Psoas muscle (tissue), 8 donors: ENCODE results near the gene CELF6. TPM values are rescaled to one million over a fixed set of nuclear protein-coding genes. Genes with fewer than 3 reads are reported as not detected.

Experiments used
- ATAC-seq, 4 donors: fragments of 200-7000 bp; cut with Tn5 transposase; one replicate each; pipeline ENCODE4 v1.9.1; 2020; ENCODE audit warnings: moderate library complexity in 3 of 4, mild to moderate bottlenecking in 2 of 4
- DNase-seq, 2 donors: peaks; one replicate each; pipeline ENCODE4 v3.0.0-alpha.2; 2020
- H3K27ac ChIP-seq: fragments of 200-600 bp; one replicate; pipeline ENCODE4 v1.8.0; 2022
- H3K27me3 ChIP-seq, 3 donors: fragments of 200-600 bp in 1 of 3; one replicate each; pipeline versions ENCODE4 v1.6.1 to v1.8.0; 2013 to 2022; ENCODE audit warnings: low read length in 2 of 3, mild to moderate bottlenecking in 2 of 3, moderate library complexity in 1 of 3; ENCODE audit not compliant: insufficient read depth in 3 of 3
- H3K36me3 ChIP-seq, 2 donors: fragments of 200-600 bp in 1 of 2; one replicate each; pipeline versions ENCODE4 v1.6.1 to v1.8.0; 2013 to 2022; ENCODE audit warnings: low read depth in 1 of 2, mild to moderate bottlenecking in 1 of 2, moderate library complexity in 1 of 2; ENCODE audit not compliant: insufficient read depth in 1 of 2
- H3K4me1 ChIP-seq: fragments of 200-600 bp; one replicate; pipeline ENCODE4 v1.8.0; 2022
- H3K4me3 ChIP-seq: fragments of 200-600 bp; one replicate; pipeline ENCODE4 v1.8.0; 2022; ENCODE audit warnings: mild to moderate bottlenecking
- H3K9me3 ChIP-seq: fragments of 200-600 bp; one replicate; pipeline ENCODE4 v1.8.0; 2022
- CTCF ChIP-seq: fragments of 200-600 bp; IDR thresholded peaks from one replicate; pipeline ENCODE4 v1.8.0; 2022; ENCODE audit warnings: antibody characterized with exemption
- WGBS, 3 donors: extraction: QIAGEN DNeasy Blood & Tissue Kit; methylation state at CpG; one replicate each; pipeline versions ENCODE4 v1.1.6 to v1.1.7; 2013; 5-methylcytosine and 5-hydroxymethylcytosine counted together
- intact Hi-C, 2 donors: fragments of 100-400 bp; cut with DNase I; formaldehyde crosslinking; loops; one replicate each; pipeline versions ENCODE4 v1.11.0 to v1.14.2; 2022
- polyA plus RNA-seq, 3 donors: library from polyadenylated mRNA; stranded (reverse); fragments of 200-250 nt; gene quantifications; one replicate each; pipeline ENCODE4 v1.2.3, GENCODE V29; 2013
- total RNA-seq, 4 donors: library from RNA; stranded (reverse); fragmentation: NEBNext Ultra II Directional in 2 of 4; extraction: Animal tissue kit (Norgen Biotek cat#: 25700) in 2 of 4; gene quantifications; one replicate each; pipeline versions ENCODE4 v1.2.1 to v1.2.4, GENCODE V29; 2021 to 2023
- donor health status: healthy with polysubstance abuse.
- donor health status: DM: no; HTN: no; CAD: no; lungs with moderate emphysema.
- donor health status: Bipolar disorder and iron deficiency.
- donor health status: healthy.
- donor health status: DM: yes; HTN: yes; CAD: no.
- donor health status: DM: no; HTN: no; CAD: no.
- donor health status: DM: no; HTN: no; CAD: no.
- donor health status: DM: yes; HTN: yes; CAD: no.

Gene CELF6
- total and polyA plus RNA-seq, 7 donors: 0.13 to 0.81 (median 0.20) TPM

GRCh38 chr15:72331021-72331420 lies 11.1 kb upstream of the CELF6 start:
- TF ChIP-seq CTCF: no peak
- no peaks in the 10 kb centered on the region for H3K27me3 ChIP-seq
- no peak overlapping the region for H3K4me3 ChIP-seq
- intact Hi-C loops: no loop called here
- peaks cover 8 to 16% of the 10 kb centered on the region in 2 donors for H3K36me3 ChIP-seq
- H3K9me3 ChIP-seq: no peaks in the 10 kb centered on the region
- no peak overlapping the region for H3K27ac ChIP-seq
- no peak for ATAC-seq
- WGBS, 3 donors: 74 to 77% (median 75%) methylated on average over 3 of the region's 3 CpGs
- DNase-seq: no peak
- no peaks in the 10 kb centered on the region for H3K4me1 ChIP-seq

- Histone ChIP-seq H3K27ac (no peak overlapping the region), H3K4me3 (no peak overlapping the region), H3K27me3 (no peaks in the 10 kb centered on the region), H3K4me1 (no peaks in the 10 kb centered on the region), H3K36me3 (peaks cover 8 to 10% of the 10 kb centered on the region in 2 donors), H3K9me3 (peaks cover 11% of the 10 kb centered on the region)
- WGBS, 3 donors: 95 to 98% (median 98%) methylated on average over 1 of the region's 1 CpG
- ATAC-seq (no peak), DNase-seq (no peak)
- TF ChIP-seq CTCF: no peak
- intact Hi-C loops: no loop called here
Measured at GRCh38 chr15:72323752-72324151, 3.8 kb upstream of the CELF6 start.

- Histone ChIP-seq H3K27me3 (no peaks in the 10 kb centered on the region), H3K27ac (no peak overlapping the region), H3K4me3 (peak overlapping the region; percentile 70), H3K4me1 (no peaks in the 10 kb centered on the region), H3K36me3 (no peaks in the 10 kb centered on the region), H3K9me3 (peaks cover 11% of the 10 kb centered on the region)
- ATAC-seq (peak; percentile 92 to 95 (median 94)), DNase-seq (peak; percentile 77 to 85)
- TF ChIP-seq CTCF: no peak
- WGBS, 3 donors: 6 to 8% (median 6%) methylated on average over 23 to 48 of the region's 48 CpGs
- intact Hi-C loops: no loop called here
Measured at GRCh38 chr15:72319360-72319984, 485 bp downstream of the CELF6 start.

- WGBS, 3 donors: 35 to 42% (median 39%) methylated on average over 2 of the region's 2 CpGs
- no peak for ATAC-seq
Measured at GRCh38 chr15:72318408-72318942, 1.5 kb downstream of the CELF6 start.

More at GRCh38 chr15:72318408-72318942, 1.5 kb downstream of the CELF6 start:
- DNase-seq: no peak
- no peak for TF ChIP-seq CTCF
- Histone ChIP-seq H3K27me3 (no peaks in the 10 kb centered on the region), H3K36me3 (no peaks in the 10 kb centered on the region), H3K4me3 (no peak overlapping the region), H3K4me1 (no peaks in the 10 kb centered on the region), H3K27ac (no peak overlapping the region), H3K9me3 (peaks cover 2% of the 10 kb centered on the region)
- intact Hi-C loops: no loop called here
